B cell (primary cell): ENCODE data around the gene SLC43A1. TPM values are rescaled to one million over a fixed set of nuclear protein-coding genes. Genes with fewer than 3 reads are reported as not detected.

Source experiments
- ATAC-seq: fragments of 200-7000 bp; cut with Tn5 transposase; one replicate; pipeline ENCODE4 v1.10.0; 2021; ENCODE audit warnings: low read depth, mild to moderate bottlenecking, moderate number of reproducible peaks, moderate library complexity
- CTCF ChIA-PET: fragments of 350-600 bp; sonication (Branson Sonifier 250); formaldehyde crosslinking; loops from one replicate; lab custom pipeline; 2021; ENCODE audit warnings: antibody characterized with exemption, inconsistent platforms; lab: Charles Lee
- POLR2A ChIA-PET: fragments of 350-600 bp; sonication (Branson Sonifier 250); formaldehyde crosslinking; loops from one replicate; lab custom pipeline; 2021; ENCODE audit warnings: antibody characterized with exemption; lab: Charles Lee
- DNase-seq: peaks from one replicate; pipeline ENCODE4 v3.0.0; 2013
- H2AFZ ChIP-seq: 2 replicates; pipeline ENCODE4 v1.6.1; 2012; ENCODE audit warnings: mild to moderate bottlenecking, low read depth, low read length; ENCODE audit not compliant: insufficient read depth, poor library complexity, severe bottlenecking
- H3K27ac ChIP-seq, 2 donors: 1 replicate in 1 of 2; 2 replicates in 1 of 2; pipeline ENCODE4 v1.5.1; 2012 to 2013; ENCODE audit warnings: low read length in 2 of 2, mild to moderate bottlenecking in 2 of 2, moderate library complexity in 1 of 2
- H3K27me3 ChIP-seq, 4 experiments: fragments of 200-600 bp in 1 of 4; sonication (generic) in 1 of 4; replicated peaks in 1 of 4; 1 replicate in 2 of 4; 2 replicates in 2 of 4; pipeline versions ENCODE4 v1.6.1 to v1.7.0; 2013 to 2016; ENCODE audit warnings: low read length in 3 of 4, mild to moderate bottlenecking in 2 of 4, mixed read lengths in 1 of 4, moderate library complexity in 1 of 4; ENCODE audit not compliant: insufficient read depth in 4 of 4, control insufficient read depth in 3 of 4; ENCODE audit errors: control extremely low read depth in 1 of 4
- H3K36me3 ChIP-seq, 2 experiments: replicated peaks in 1 of 2; 1 replicate in 1 of 2; 2 replicates in 1 of 2; pipeline versions ENCODE4 v1.6.1 to v1.7.1; 2013; ENCODE audit warnings: low read length in 1 of 2; ENCODE audit not compliant: insufficient read depth in 2 of 2, control insufficient read depth in 1 of 2; ENCODE audit errors: control extremely low read depth in 1 of 2, extremely low read depth in 1 of 2
- H3K4me1 ChIP-seq, 2 donors: fragments of 200-600 bp in 1 of 2; sonication (generic) in 1 of 2; 1 replicate in 1 of 2; 2 replicates in 1 of 2; pipeline versions ENCODE4 v1.5.1 to v1.6.1; 2013 to 2017; ENCODE audit warnings: low read length in 2 of 2; ENCODE audit not compliant: control insufficient read depth in 2 of 2, insufficient read depth in 2 of 2
- H3K4me2 ChIP-seq: replicated peaks from 2 replicates; pipeline ENCODE3; 2012; ENCODE audit warnings: mild to moderate bottlenecking, low read depth, low read length; ENCODE audit not compliant: poor library complexity, severe bottlenecking
- H3K4me3 ChIP-seq, 5 experiments: fragments of 200-600 bp in 1 of 5; sonication (generic) in 1 of 5; 1 replicate in 3 of 5; 2 replicates in 2 of 5; pipeline versions ENCODE4 v1.5.1 to v1.7.0; 2011 to 2016; ENCODE audit warnings: low read length in 4 of 5, mild to moderate bottlenecking in 4 of 5, low read depth in 2 of 5, control low read depth in 1 of 5, moderate library complexity in 1 of 5; ENCODE audit not compliant: insufficient read depth in 1 of 5; ENCODE audit errors: control extremely low read depth in 1 of 5, extremely low read depth in 1 of 5
- H3K79me2 ChIP-seq: fragments of 200-600 bp; sonication (generic); one replicate; pipeline ENCODE4 v1.6.0; 2016; ENCODE audit warnings: low read length; ENCODE audit not compliant: control insufficient read depth, insufficient read depth
- H3K9ac ChIP-seq: fragments of 200-600 bp; sonication (generic); 2 replicates; pipeline ENCODE4 v1.6.1; 2017; ENCODE audit warnings: mild to moderate bottlenecking, low read length, moderate library complexity
- H3K9me3 ChIP-seq, 3 donors: one replicate each; pipeline versions ENCODE4 v1.6.1 to v1.7.1; 2013; ENCODE audit warnings: low read length in 2 of 3; ENCODE audit not compliant: control insufficient read depth in 2 of 3, insufficient read depth in 1 of 3; ENCODE audit errors: control extremely low read depth in 1 of 3
- H4K20me1 ChIP-seq: 2 replicates; pipeline ENCODE4 v1.6.0; 2012; ENCODE audit warnings: mild to moderate bottlenecking, low read length; ENCODE audit not compliant: insufficient read depth, control insufficient read depth, poor library complexity, severe bottlenecking
- H3K27ac Mint-ChIP-seq: one replicate; pipeline ENCODE4 v1.8.0; 2021; ENCODE audit warnings: mixed read lengths
- H3K27me3 Mint-ChIP-seq: one replicate; pipeline ENCODE4 v1.8.0; 2021; ENCODE audit warnings: mixed read lengths
- H3K4me1 Mint-ChIP-seq: one replicate; pipeline ENCODE4 v1.8.0; 2021; ENCODE audit warnings: mixed read lengths
- H3K4me3 Mint-ChIP-seq: one replicate; pipeline ENCODE4 v1.8.0; 2021; ENCODE audit warnings: mixed read lengths
- H3K9me3 Mint-ChIP-seq: one replicate; pipeline ENCODE4 v1.8.0; 2022; ENCODE audit warnings: mixed read lengths; ENCODE audit not compliant: insufficient read depth
- CTCF ChIP-seq: fragments of 200-600 bp; IDR thresholded peaks from one replicate; pipeline ENCODE4 v1.8.0; 2022; ENCODE audit warnings: antibody characterized with exemption, mild to moderate bottlenecking
- EZH2 ChIP-seq: IDR thresholded peaks from 2 replicates; pipeline ENCODE4 v1.6.1; 2012; ENCODE audit warnings: borderline replicate concordance, low read depth, mild to moderate bottlenecking, moderate library complexity, low read length; ENCODE audit not compliant: insufficient read depth, poor library complexity, severe bottlenecking
- WGBS: methylation state at CpG from one replicate; pipeline ENCODE4 v1.1.5; 2013; ENCODE audit warnings: missing lambda C conversion rate; ENCODE audit not compliant: insufficient coverage; 5-methylcytosine and 5-hydroxymethylcytosine counted together
- intact Hi-C: fragments of 100-400 bp; cut with micrococcal nuclease; formaldehyde crosslinking; loops from one replicate; pipeline ENCODE4 v1.10.0; 2022
- polyA plus RNA-seq: library from polyadenylated mRNA; depleted of rRNA; stranded (reverse); fragments of >200 nt; gene quantifications from 2 replicates; pipeline ENCODE4 v1.2.3, GENCODE V29; 2012
- total RNA-seq, 2 donors: library from RNA; stranded (reverse); fragments of 120-200 nt in 1 of 2; gene quantifications; 1 replicate in 1 of 2; 2 replicates in 1 of 2; pipeline versions ENCODE4 v1.2.3 to v1.2.4, GENCODE V29; 2013 to 2022

Gene SLC43A1
- total and polyA plus RNA-seq, 2 donors (not counting 1 experiment from before 2014, with no cell fraction given): 3.7 to 6.4 TPM

GRCh38 chr11:57499413-57499982 is 16.0 kb downstream of the SLC43A1 start:
- peak overlapping the region; percentile 63 for H3K4me2 ChIP-seq
- peak overlapping the region; percentile 33 for H2AFZ ChIP-seq
- DNase-seq: peak; percentile 60
- WGBS: 40% methylated on average over 34 of the region's 35 CpGs
- no peak overlapping the region for H3K27ac Mint-ChIP-seq
- peak overlapping the region; percentile 38 for H3K4me3 Mint-ChIP-seq
- H3K4me1 ChIP-seq: peaks cover 0 to 6% of the 10 kb centered on the region in 2 donors
- no peaks in the 10 kb centered on the region for H4K20me1 ChIP-seq
- peak; percentile 100 for ATAC-seq
- no peak overlapping the region for H3K9ac ChIP-seq
- H3K4me1 Mint-ChIP-seq: peaks cover 6% of the 10 kb centered on the region
- H3K27ac ChIP-seq: no peak overlapping the region
- intact Hi-C loops: loop anchor here (2.0 kb wide), 1 partner anchor 15 kb away; the partner anchor contains the start of gene SLC43A1
- no peaks in the 10 kb centered on the region for H3K27me3 Mint-ChIP-seq
- peak overlapping the region in 2 of 5 experiments; percentile 12 to 57 for H3K4me3 ChIP-seq
- peaks cover 0 to 3% of the 10 kb centered on the region in 2 experiments for H3K36me3 ChIP-seq
- no peaks in the 10 kb centered on the region for H3K27me3 ChIP-seq
- CTCF ChIA-PET: interaction anchor here (1.1 to 12.1 kb wide), 3 partner anchors 28 to 42 kb away, joined by 8 to 355 read pairs (median 34); partner anchors contain the start of gene TIMM10
- H3K9me3 Mint-ChIP-seq: no peaks in the 10 kb centered on the region
- no peaks in the 10 kb centered on the region for H3K79me2 ChIP-seq
- TF ChIP-seq CTCF: no peak
- no peak for TF ChIP-seq EZH2
- POLR2A ChIA-PET: no interaction called here
- peaks cover 0 to 4% (median 0%) of the 10 kb centered on the region in 3 donors for H3K9me3 ChIP-seq

- Histone ChIP-seq H3K4me3 (no peak overlapping the region), H3K27ac (no peak overlapping the region), H4K20me1 (no peaks in the 10 kb centered on the region), H3K4me1 (peaks cover 0 to 6% of the 10 kb centered on the region in 2 donors), H3K27me3 (no peaks in the 10 kb centered on the region), H3K9ac (no peak overlapping the region), H3K4me2 (no peak overlapping the region), H3K79me2 (no peaks in the 10 kb centered on the region), H2AFZ (no peak overlapping the region), H3K9me3 (peaks cover 0 to 4% (median 0%) of the 10 kb centered on the region in 3 donors), H3K36me3 (peaks cover 0 to 3% of the 10 kb centered on the region in 2 experiments)
- no peaks in the 10 kb centered on the region for H3K27me3 Mint-ChIP-seq
- 100% methylated on average over 1 of the region's 6 CpGs for WGBS
- no peak overlapping the region for H3K27ac Mint-ChIP-seq
- intact Hi-C loops: loop anchor here (2.0 kb wide), 1 partner anchor 16 kb away; the partner anchor contains the start of gene SLC43A1
- ChIA-PET CTCF (interaction anchor here (7.6 to 12.1 kb wide), 2 partner anchors 30 to 41 kb away, joined by 34 to 355 read pairs; partner anchors contain the start of gene TIMM10), POLR2A (no interaction called here)
- no peaks in the 10 kb centered on the region for H3K9me3 Mint-ChIP-seq
- no peak for DNase-seq
- no peak overlapping the region for H3K4me3 Mint-ChIP-seq
- ATAC-seq: no peak
- peaks cover 6% of the 10 kb centered on the region for H3K4me1 Mint-ChIP-seq
- TF ChIP-seq CTCF (no peak), EZH2 (no peak)
Measured at GRCh38 chr11:57498540-57498939, 17.0 kb downstream of the SLC43A1 start.
